ENCODE data around the gene RTKN. TPM values are rescaled to one million over a fixed set of nuclear protein-coding genes. Genes with fewer than 3 reads are reported as not detected.
A peak's percentile ranks its signal among the peaks of the same experiment; 100 is the strongest.

RTKN gene
- total and polyA plus RNA-seq, 10 of the 15 experiments (the other 5 are each of a cell fraction or from before 2014, with no cell fraction given) = 0.50 to 12.3 (median 5.4) TPM

GRCh38 chr2:74421221-74421870 lies 20.4 kb downstream of the RTKN start, which contains the start of the genes C2orf81 and WDR54 (continued):
- no peak for TF ChIP-seq MTA2 (IDR thresholded peaks at IDR 0.05; ENCODE audit: low read depth)
- TF ChIP-seq GATAD2B (conservative IDR thresholded peaks at IDR 0.05; ENCODE audit: low read depth) = peak; percentile 68; the same call in 1 of the 2 replicates
- peak; percentile 62 for TF ChIP-seq SP1 (IDR thresholded peaks at IDR 0.05; ENCODE audit: low read depth, low read length)
- no peak for TF ChIP-seq MYC (IDR thresholded peaks at IDR 0.05; ENCODE audit: insufficient read depth, insufficient read length, insufficient replicate concordance, low read length, severe bottlenecking)
- TF ChIP-seq CTCF (IDR thresholded peaks at IDR 0.05 in 2 of 3, conservative IDR thresholded peaks at IDR 0.05 in 1 of 3; ENCODE audit: control insufficient read depth in 2 of 3, extremely low read depth in 1 of 3, insufficient read depth in 1 of 3, low read depth in 3 of 3, low read length in 3 of 3) = no peak
- TF ChIP-seq RAD51 (IDR thresholded peaks at IDR 0.05) = no peak
- peak; percentile 44 for TF ChIP-seq SMAD1 (IDR thresholded peaks at IDR 0.05; ENCODE audit: low read depth, partially characterized antibody)
- no peak for TF ChIP-seq FOXM1 (IDR thresholded peaks at IDR 0.05; ENCODE audit: low read depth, low read length)
- no peak for TF ChIP-seq CUX1 (IDR thresholded peaks at IDR 0.05; ENCODE audit: insufficient replicate concordance, low read depth, low read length)
- TF ChIP-seq NFXL1 (IDR thresholded peaks at IDR 0.05; ENCODE audit: borderline replicate concordance) = no peak
- TF ChIP-seq MXI1 (IDR thresholded peaks at IDR 0.05; ENCODE audit: low read depth, low read length) = peak; percentile 100
- peak; percentile 56; the same call in 1 of the 2 replicates for TF ChIP-seq RUNX3 (IDR thresholded peaks at IDR 0.05; ENCODE audit: low read length)
- peak; percentile 73; the same call in 1 of the 2 replicates for TF ChIP-seq SPI1 (IDR thresholded peaks at IDR 0.05; ENCODE audit: borderline replicate concordance, insufficient read depth, low read depth, low read length)
- peak; percentile 98 for TF ChIP-seq POLR2A (IDR thresholded peaks at IDR 0.05; ENCODE audit: low read depth, low read length)
- peak; percentile 92 for TF ChIP-seq MAX (IDR thresholded peaks at IDR 0.05; ENCODE audit: low read depth, low read length)
- TF ChIP-seq NR2F1 (conservative IDR thresholded peaks at IDR 0.05) = peak; percentile 66
- TF ChIP-seq CBX3 (IDR thresholded peaks at IDR 0.05; ENCODE audit: borderline replicate concordance, low read depth) = no peak
- TF ChIP-seq CHD4 (IDR thresholded peaks at IDR 0.05) = no peak
- TF ChIP-seq ELK1 (IDR thresholded peaks at IDR 0.05; ENCODE audit: low read depth, low read length) = no peak
- 0 out of 2 replicates have a peak, but pooled peaks have one; percentile 33 for TF ChIP-seq TCF12 (IDR thresholded peaks at IDR 0.05; ENCODE audit: low read depth, low read length)
